Activated naive CD4-positive, alpha-beta T cell treated with anti-CD3 and anti-CD28 coated beads for 36 hours (primary cell): Measurements from ENCODE around the gene ARL4D. TPM values are rescaled to one million over a fixed set of nuclear protein-coding genes. Genes with fewer than 3 reads are reported as not detected.

Experiments
- CTCF ChIA-PET: fragments of 350-600 bp; sonication (Branson Sonifier 250); formaldehyde crosslinking; loops from one replicate; lab custom pipeline; 2021; ENCODE audit warnings: antibody characterized with exemption; lab: Charles Lee
- DNase-seq: peaks from one replicate; pipeline ENCODE4 v3.0.0-alpha.2; 2020
- H3K27ac Mint-ChIP-seq: one replicate; pipeline ENCODE4 v1.8.0; 2021; ENCODE audit warnings: mild to moderate bottlenecking, mixed read lengths
- H3K27me3 Mint-ChIP-seq: one replicate; pipeline ENCODE4 v1.8.0; 2021; ENCODE audit warnings: low read depth, mixed read lengths
- H3K36me3 Mint-ChIP-seq: one replicate; pipeline ENCODE4 v1.8.0; 2021; ENCODE audit warnings: low read depth, mixed read lengths
- H3K4me1 Mint-ChIP-seq: one replicate; pipeline ENCODE4 v1.8.0; 2021; ENCODE audit warnings: low read depth, mixed read lengths
- H3K4me3 Mint-ChIP-seq: one replicate; pipeline ENCODE4 v1.8.0; 2021; ENCODE audit warnings: mild to moderate bottlenecking, moderate library complexity, mixed read lengths
- H3K9me3 Mint-ChIP-seq: one replicate; pipeline ENCODE4 v1.8.0; 2021; ENCODE audit warnings: mixed read lengths
- intact Hi-C: fragments of 100-400 bp; cut with micrococcal nuclease; formaldehyde crosslinking; loops from one replicate; pipeline ENCODE4 v1.15.1; 2023
- total RNA-seq, 2 experiments: library from RNA; stranded (reverse); gene quantifications; one replicate each; pipeline ENCODE4 v1.2.3, GENCODE V29; 2021

The ARL4D gene
- total RNA-seq, 2 experiments from 2014 or later, result 1.7 TPM

DNA sequence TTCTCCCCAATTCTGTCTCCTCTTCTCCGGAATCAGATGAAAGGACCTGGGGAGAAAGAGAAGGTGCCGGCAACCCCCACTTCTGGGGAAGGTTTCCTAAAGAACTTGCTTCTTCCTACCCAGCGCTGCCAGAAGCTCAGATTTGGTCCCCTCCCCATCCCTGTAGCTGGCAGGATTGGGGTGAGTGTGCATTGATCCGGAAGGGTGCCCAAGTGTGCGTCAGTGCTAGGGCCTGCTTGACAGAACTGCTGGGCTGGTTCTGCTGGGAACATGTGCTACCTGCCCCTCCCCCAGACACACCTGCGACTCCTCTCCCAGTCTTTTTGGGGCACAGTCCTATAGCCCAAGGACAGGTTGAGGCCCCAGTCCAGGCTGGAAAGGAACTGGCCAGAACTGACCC lies 3.3 kb downstream of the ARL4D start:
- CTCF ChIA-PET, result interaction anchor here (1.5 to 2.2 kb wide), 2 partner anchors 8 to 11 kb away, joined by 3 to 9 read pairs; no protein-coding TSS in a partner anchor

DNA sequence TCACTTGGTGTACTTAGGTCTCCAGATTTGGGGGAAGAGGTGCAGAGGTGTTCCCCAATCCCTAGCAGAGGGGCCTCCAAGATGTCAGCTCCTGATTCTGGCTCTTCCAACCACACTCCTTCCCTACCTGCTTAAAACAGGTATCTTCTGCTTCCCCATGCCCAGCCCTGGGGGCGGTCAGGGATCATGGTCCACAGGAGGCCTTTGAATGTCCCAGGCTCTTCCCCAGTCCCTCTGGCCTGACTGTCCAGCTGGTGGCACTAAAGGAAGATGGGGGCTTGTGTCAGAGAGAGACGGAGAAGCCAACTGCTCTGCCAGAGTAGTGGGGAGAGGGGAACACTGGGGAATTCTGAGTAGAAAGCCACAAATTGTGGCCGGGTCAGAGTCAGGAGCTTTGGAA lies 3.8 kb downstream of the ARL4D start:
- Mint-ChIP-seq H3K36me3 (no peaks in the 10 kb centered on the region), H3K27ac (no peak overlapping the region), H3K4me3 (no peak overlapping the region), H3K9me3 (no peaks in the 10 kb centered on the region), H3K4me1 (peaks cover 16% of the 10 kb centered on the region), H3K27me3 (no peaks in the 10 kb centered on the region)
- no peak for DNase-seq
- intact Hi-C loops, result no loop called here
- CTCF ChIA-PET, result interaction anchor here (2.2 kb wide), 1 partner anchor 8 kb away, joined by 9 read pairs; no protein-coding TSS in a partner anchor

More for the DNA sequence above, 3.3 kb downstream of the ARL4D start:
- Mint-ChIP-seq H3K9me3 (no peaks in the 10 kb centered on the region), H3K4me1 (peaks cover 16% of the 10 kb centered on the region), H3K27me3 (no peaks in the 10 kb centered on the region), H3K36me3 (no peaks in the 10 kb centered on the region), H3K27ac (no peak overlapping the region), H3K4me3 (no peak overlapping the region)
- intact Hi-C loops, result no loop called here
- DNase-seq, result no peak

DNA sequence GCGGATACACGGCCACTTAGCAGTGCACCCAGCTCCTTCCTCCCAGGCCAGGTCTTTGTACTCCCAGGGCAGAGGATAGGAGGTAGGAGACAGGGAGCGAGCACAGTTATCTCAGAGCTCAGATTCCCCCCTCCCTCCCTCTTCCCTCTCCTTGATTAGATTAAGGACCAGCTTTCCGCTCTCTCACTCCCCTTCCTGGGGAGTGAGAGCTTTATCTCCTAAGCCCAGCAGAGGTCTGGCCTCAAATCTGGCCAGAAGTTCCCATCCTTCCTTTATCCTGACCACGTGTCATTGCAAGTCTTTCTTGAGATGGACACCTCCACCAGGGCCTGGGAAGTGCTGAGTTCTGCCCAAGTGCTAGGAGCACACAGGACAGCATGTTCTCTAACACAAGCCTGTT lies 5.1 kb downstream of the ARL4D start:
- Mint-ChIP-seq H3K9me3 (no peaks in the 10 kb centered on the region), H3K36me3 (no peaks in the 10 kb centered on the region), H3K4me1 (peaks cover 9% of the 10 kb centered on the region), H3K27ac (no peak overlapping the region), H3K4me3 (no peak overlapping the region), H3K27me3 (no peaks in the 10 kb centered on the region)
- DNase-seq, result no peak
- CTCF ChIA-PET, result interaction anchor here (0.8 to 2.2 kb wide), 3 partner anchors 9 to 173 kb away, joined by 3 to 9 read pairs (median 4); partner anchors contain the start of gene DHX8
- intact Hi-C loops, result no loop called here

DNA sequence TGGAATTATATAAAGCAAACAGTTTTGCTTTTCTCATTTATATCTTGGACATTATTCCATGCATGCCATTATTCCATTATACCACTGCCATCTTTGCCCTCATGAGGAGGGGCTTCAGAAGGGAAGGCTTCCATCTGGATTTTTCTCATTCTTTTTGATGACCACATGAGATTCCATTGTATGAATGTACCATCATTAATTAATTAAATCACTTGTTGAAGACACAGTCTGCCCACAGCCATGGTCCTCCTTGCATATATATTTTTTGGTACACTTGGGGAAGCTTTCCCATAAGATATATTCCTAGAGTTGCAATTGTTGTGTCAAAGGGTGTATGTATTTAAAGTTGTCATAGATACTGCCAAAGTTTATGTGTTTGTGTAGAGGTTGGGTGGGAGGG lies 7.1 kb downstream of the ARL4D start:
- no peaks in the 10 kb centered on the region for H3K9me3 Mint-ChIP-seq
- intact Hi-C loops, result no loop called here
- H3K4me1 Mint-ChIP-seq, result peaks cover under 1% of the 10 kb centered on the region
- no peaks in the 10 kb centered on the region for H3K36me3 Mint-ChIP-seq
- no peak overlapping the region for H3K4me3 Mint-ChIP-seq
- CTCF ChIA-PET, result interaction anchor here (3.1 kb wide), 1 partner anchor 78 kb away, joined by 11 read pairs; the partner anchor contains the start of gene DHX8
- no peaks in the 10 kb centered on the region for H3K27me3 Mint-ChIP-seq
- DNase-seq, result no peak
- no peak overlapping the region for H3K27ac Mint-ChIP-seq

DNA sequence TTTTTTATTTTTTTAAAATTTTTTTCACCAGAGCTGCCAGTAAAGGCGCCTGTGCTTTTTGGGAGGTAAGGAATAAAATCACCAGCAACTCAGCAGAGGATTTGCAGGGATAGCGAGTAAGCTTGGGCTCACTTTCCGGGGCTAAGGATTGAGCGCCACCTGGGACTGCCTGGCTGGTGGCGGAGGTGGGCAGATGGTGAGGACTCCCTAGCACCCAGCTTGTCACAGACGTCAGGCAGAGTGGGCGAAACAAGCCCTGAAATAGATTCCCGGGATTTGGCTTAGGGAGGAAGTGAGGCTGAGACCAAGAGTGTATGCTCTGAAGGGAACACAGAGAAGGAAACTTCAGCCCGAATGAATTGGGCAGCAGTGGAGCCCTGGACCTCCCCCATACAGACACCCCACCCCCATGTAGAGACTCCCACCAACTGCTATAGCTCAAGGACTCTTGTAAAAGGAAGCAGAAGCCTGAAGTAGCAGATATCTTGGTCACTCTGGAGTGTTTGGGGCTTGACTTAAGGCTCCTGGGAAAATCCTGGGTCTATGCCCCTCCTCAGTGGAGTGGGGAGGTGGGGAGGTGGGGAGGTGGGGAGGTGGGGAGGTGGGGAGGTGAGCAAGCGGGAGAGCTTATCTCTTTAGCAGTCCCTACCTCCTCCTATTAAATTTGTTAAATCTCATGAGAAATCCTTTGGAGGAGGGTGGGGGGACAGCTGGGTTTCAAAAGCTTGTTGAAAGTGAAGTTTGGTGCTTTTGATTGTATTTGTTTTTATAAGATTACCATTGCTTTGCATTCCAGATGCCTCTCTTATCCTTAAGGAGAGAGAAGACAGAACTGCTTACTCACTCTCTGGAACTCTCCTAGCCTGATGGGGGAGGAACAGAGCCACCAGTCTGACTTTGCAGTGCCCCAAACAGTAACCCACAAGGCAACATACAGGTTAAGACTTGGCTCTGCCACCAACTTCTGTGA lies 8.2 kb downstream of the ARL4D start:
- H3K27ac Mint-ChIP-seq, result no peak overlapping the region
- no peaks in the 10 kb centered on the region for H3K36me3 Mint-ChIP-seq
- no peaks in the 10 kb centered on the region for H3K9me3 Mint-ChIP-seq
- no peaks in the 10 kb centered on the region for H3K4me1 Mint-ChIP-seq
- no peak for DNase-seq
- intact Hi-C loops, result no loop called here
- H3K27me3 Mint-ChIP-seq, result no peaks in the 10 kb centered on the region
- H3K4me3 Mint-ChIP-seq, result no peak overlapping the region
- CTCF ChIA-PET, result interaction anchor here (3.1 kb wide), 1 partner anchor 77 kb away, joined by 11 read pairs; the partner anchor contains the start of gene DHX8

DNA sequence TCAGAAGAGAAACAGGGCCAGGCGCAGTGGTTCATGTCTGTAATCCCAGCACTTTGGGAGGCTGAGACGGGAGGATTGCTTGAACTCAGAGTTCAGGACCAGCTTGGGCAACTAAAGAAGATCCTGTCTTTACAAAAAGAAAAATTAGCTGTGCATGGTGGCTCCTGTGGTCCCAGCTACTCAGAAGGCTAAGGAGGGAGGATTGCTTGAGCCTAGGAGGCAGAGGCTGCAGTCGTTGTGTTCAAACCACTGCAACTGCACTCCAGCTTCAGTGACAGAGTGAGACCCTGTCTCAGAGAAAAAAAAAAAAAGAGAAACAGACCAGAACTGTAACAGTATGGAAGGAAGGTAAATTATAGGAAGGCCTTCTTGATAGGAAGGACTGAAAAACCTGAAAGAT lies 10.3 kb downstream of the ARL4D start:
- H3K9me3 Mint-ChIP-seq, result no peaks in the 10 kb centered on the region
- H3K27ac Mint-ChIP-seq, result no peak overlapping the region
- no peak for DNase-seq
- H3K4me1 Mint-ChIP-seq, result no peaks in the 10 kb centered on the region
- no peak overlapping the region for H3K4me3 Mint-ChIP-seq
- CTCF ChIA-PET, result interaction anchor here (2.1 kb wide), 1 partner anchor 75 kb away, joined by 8 read pairs; the partner anchor contains the start of gene DHX8
- no peaks in the 10 kb centered on the region for H3K36me3 Mint-ChIP-seq
- H3K27me3 Mint-ChIP-seq, result no peaks in the 10 kb centered on the region
- intact Hi-C loops, result no loop called here

GRCh38 chr17:43410557-43411368 lies 12.0 kb downstream of the ARL4D start:
- Mint-ChIP-seq H3K27ac (no peak overlapping the region), H3K4me1 (no peaks in the 10 kb centered on the region), H3K36me3 (no peaks in the 10 kb centered on the region), H3K9me3 (no peaks in the 10 kb centered on the region), H3K27me3 (peaks cover 3% of the 10 kb centered on the region), H3K4me3 (no peak overlapping the region)
- CTCF ChIA-PET, result interaction anchor here (2.1 kb wide), 1 partner anchor 73 kb away, joined by 8 read pairs; the partner anchor contains the start of gene DHX8
- intact Hi-C loops, result no loop called here
- no peak for DNase-seq

DNA sequence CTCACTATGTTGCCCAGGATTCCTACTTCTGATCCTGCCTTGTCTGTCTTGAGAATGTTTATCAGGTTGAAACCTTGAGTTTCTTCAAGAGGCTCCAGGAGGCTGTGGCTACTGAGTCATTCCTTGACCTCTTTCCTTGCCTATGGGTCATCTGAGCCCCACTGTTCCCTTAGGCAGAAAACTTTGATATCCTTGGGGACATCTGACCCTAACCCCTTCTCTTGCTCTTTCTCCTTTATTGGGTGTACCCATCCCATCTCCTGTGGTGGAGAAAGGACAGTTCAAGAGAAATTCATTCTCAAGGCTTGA lies 12.5 kb downstream of the ARL4D start:
- no peaks in the 10 kb centered on the region for H3K9me3 Mint-ChIP-seq
- intact Hi-C loops, result no loop called here
- DNase-seq, result no peak
- H3K4me1 Mint-ChIP-seq, result no peaks in the 10 kb centered on the region
- no peaks in the 10 kb centered on the region for H3K36me3 Mint-ChIP-seq
- no peak overlapping the region for H3K4me3 Mint-ChIP-seq
- peaks cover 5% of the 10 kb centered on the region for H3K27me3 Mint-ChIP-seq
- CTCF ChIA-PET, result no interaction called here
- no peak overlapping the region for H3K27ac Mint-ChIP-seq

- Mint-ChIP-seq H3K27ac (no peak overlapping the region), H3K4me1 (no peaks in the 10 kb centered on the region), H3K27me3 (peaks cover 7% of the 10 kb centered on the region), H3K4me3 (no peak overlapping the region), H3K9me3 (no peaks in the 10 kb centered on the region), H3K36me3 (no peaks in the 10 kb centered on the region)
- no peak for DNase-seq
- intact Hi-C loops, result no loop called here
- CTCF ChIA-PET, result no interaction called here
Observed at GRCh38 chr17:43411749-43412148, 13.0 kb downstream of the ARL4D start.

DNA sequence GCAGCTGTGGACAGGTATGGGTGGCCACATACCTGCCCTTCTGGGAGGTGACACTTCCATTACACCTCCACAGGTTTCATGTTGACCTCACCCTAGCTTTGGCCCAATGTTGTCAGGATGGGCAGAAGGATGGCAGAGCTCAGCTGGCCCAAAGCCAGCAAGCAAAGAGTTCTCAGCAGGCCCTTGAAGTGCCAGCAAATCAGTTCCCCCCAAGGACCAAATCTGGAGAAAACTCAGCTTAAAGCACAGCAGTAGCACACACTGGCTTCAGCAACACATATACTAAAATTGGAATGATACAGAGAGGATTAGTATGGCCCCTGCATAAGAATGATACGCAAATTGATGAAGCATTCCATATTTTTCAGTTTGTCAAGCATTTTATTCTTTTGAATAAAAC lies 13.4 kb downstream of the ARL4D start:
- no peak for DNase-seq
- Mint-ChIP-seq H3K27me3 (peaks cover 7% of the 10 kb centered on the region), H3K4me3 (no peak overlapping the region), H3K36me3 (no peaks in the 10 kb centered on the region), H3K27ac (no peak overlapping the region), H3K4me1 (no peaks in the 10 kb centered on the region), H3K9me3 (no peaks in the 10 kb centered on the region)
- CTCF ChIA-PET, result no interaction called here
- intact Hi-C loops, result no loop called here

- no peak for DNase-seq
- no peak overlapping the region for H3K4me3 Mint-ChIP-seq
- no peak overlapping the region for H3K27ac Mint-ChIP-seq
- CTCF ChIA-PET, result interaction anchor here (1.2 kb wide), 1 partner anchor 12 kb away, joined by 4 read pairs; no protein-coding TSS in a partner anchor
- H3K27me3 Mint-ChIP-seq, result peaks cover 7% of the 10 kb centered on the region
- H3K4me1 Mint-ChIP-seq, result no peaks in the 10 kb centered on the region
- no peaks in the 10 kb centered on the region for H3K9me3 Mint-ChIP-seq
- H3K36me3 Mint-ChIP-seq, result no peaks in the 10 kb centered on the region
- intact Hi-C loops, result no loop called here
Observed at GRCh38 chr17:43416998-43417890, 18.5 kb downstream of the ARL4D start.
